Measurements from ENCODE around the gene SOHLH1. TPM values are rescaled to one million over a fixed set of nuclear protein-coding genes. Genes with fewer than 3 reads are reported as not detected.

The SOHLH1 gene
- total and polyA plus RNA-seq, 10 of the 15 experiments (the other 5 are each of a cell fraction or from before 2014, with no cell fraction given): not detected

- TF ChIP-seq BCL3 (IDR thresholded peaks at IDR 0.05; ENCODE audit: borderline replicate concordance, insufficient read depth, low read depth, low read length, poor library complexity, severe bottlenecking) (no peak), FOS (IDR thresholded peaks at IDR 0.05; ENCODE audit: borderline replicate concordance, extremely low read depth, insufficient read length) (no peak), SREBF2 (IDR thresholded peaks at IDR 0.05; ENCODE audit: low read length) (no peak), HDAC6 (IDR thresholded peaks at IDR 0.05; ENCODE audit: unreplicated experiment) (no peak)
Measured at GRCh38 chr9:135711391-135711790, 12.1 kb upstream of the SOHLH1 start (continued).

GRCh38 chr9:135708164-135708563, 8.9 kb upstream of the SOHLH1 start:
- WGBS (ENCODE audit: insufficient coverage, insufficient replicate concordance, low lambda C conversion rate, missing lambda C conversion rate): 31% methylated on average over 4 of the region's 4 CpGs
- FAIRE-seq (no peak), DNase-seq (ENCODE audit: low read depth, low spot score) (no peak), ATAC-seq (no peak)
- RAD21 ChIA-PET (ENCODE audit: unreplicated experiment): no interaction called here
- SMC1A ChIA-PET (ENCODE audit: uncharacterized antibody, unreplicated experiment): no interaction called here
- H3K27ac ChIP-seq (ENCODE audit: control insufficient read depth, insufficient read depth): no peak overlapping the region
- no peaks in the 10 kb centered on the region for H4K20me1 ChIP-seq (ENCODE audit: control insufficient read depth, insufficient read depth)
- H3K4me1 ChIP-seq (ENCODE audit: control insufficient read depth, insufficient read depth, low read length): no peaks in the 10 kb centered on the region
- no TSS peak for BruUV-seq (replicated peaks)
- CTCF ChIA-PET: no interaction called here
- no peak overlapping the region for H2AFZ ChIP-seq (ENCODE audit: control insufficient read depth, low read depth, low read length)
- H3K79me2 ChIP-seq (ENCODE audit: control insufficient read depth, insufficient read depth, low read length): no peaks in the 10 kb centered on the region
- TF ChIP-seq PAX8 (IDR thresholded peaks at IDR 0.05) (no peak), IKZF1 (conservative IDR thresholded peaks at IDR 0.05) (no peak), MYC (IDR thresholded peaks at IDR 0.05; ENCODE audit: insufficient read depth, insufficient read length, insufficient replicate concordance, low read length, severe bottlenecking) (no peak), NFIC (IDR thresholded peaks at IDR 0.05; ENCODE audit: low read depth, low read length) (no peak), KAT2A (conservative IDR thresholded peaks at IDR 0.05; ENCODE audit: control insufficient read depth, low read depth, low read length) (no peak), LARP7 (IDR thresholded peaks at IDR 0.05) (no peak), HDGF (IDR thresholded peaks at IDR 0.05) (no peak), NR2C2 (IDR thresholded peaks at IDR 0.05; ENCODE audit: borderline replicate concordance, control insufficient read depth, insufficient read length, low read depth) (no peak)
- intact Hi-C loops (cut with micrococcal nuclease; ENCODE audit: unreplicated experiment): no loop called here
- POLR2A ChIA-PET: no interaction called here
- no peaks in the 10 kb centered on the region for H3K36me3 ChIP-seq (ENCODE audit: control insufficient read depth in 2 of 2, insufficient read depth in 2 of 2, low read length in 1 of 2)
- H3K4me3 ChIP-seq: no peak overlapping the region
- no peak overlapping the region for H3K4me2 ChIP-seq (ENCODE audit: control insufficient read depth, insufficient read depth)
- no peaks in the 10 kb centered on the region for H3K27me3 ChIP-seq (replicated peaks in 1 of 2; ENCODE audit: control insufficient read depth in 2 of 2, insufficient read depth in 2 of 2, low read length in 1 of 2)
- in situ Hi-C loops (cut with MboI): no loop called here
- no peak overlapping the region for H3K9ac ChIP-seq (ENCODE audit: control insufficient read depth, insufficient read depth, low read length)
- H3K9me3 ChIP-seq (replicated peaks; ENCODE audit: control insufficient read depth, insufficient read depth, low read length): no peaks in the 10 kb centered on the region

All from GM12878 (cell line).